ENCODE results near the gene GON4L.
"Not testable (repeated sequence)": the region's sequence is repeated elsewhere in the genome, so short reads cannot be mapped to it uniquely, and the experiment has no call there.

GRCh38 chr1:155795618-155796017 lies 61.4 kb downstream of the GON4L start:
- not testable (repeated sequence) for TF ChIP-seq CTCF (IDR thresholded peaks at IDR 0.05); SREBF2 (IDR thresholded peaks at IDR 0.05); CEBPB (IDR thresholded peaks at IDR 0.05); POLR2A (IDR thresholded peaks at IDR 0.05; ENCODE audit: low read length); CHD4 (IDR thresholded peaks at IDR 0.05; ENCODE audit: borderline replicate concordance); REST (IDR thresholded peaks at IDR 0.05); JUN (IDR thresholded peaks at IDR 0.05); CHD2 (IDR thresholded peaks at IDR 0.05; ENCODE audit: low read length, partially characterized antibody); NFE2L2 (conservative IDR thresholded peaks at IDR 0.05; ENCODE audit: low read length); BHLHE40 (IDR thresholded peaks at IDR 0.05; ENCODE audit: low read depth, low read length); CBX2 (IDR thresholded peaks at IDR 0.05; ENCODE audit: borderline replicate concordance, low read depth)

Measured in A549 (cell line).